Right forelimb (tissue), 1 donor: ENCODE results near the gene REC8.
A peak's percentile ranks its signal among the peaks of the same experiment; 100 is the strongest.

Experiments
- DNase-seq: peaks from one replicate; pipeline ENCODE4 v3.0.0-alpha.2; 2018

Gene REC8, protein sequence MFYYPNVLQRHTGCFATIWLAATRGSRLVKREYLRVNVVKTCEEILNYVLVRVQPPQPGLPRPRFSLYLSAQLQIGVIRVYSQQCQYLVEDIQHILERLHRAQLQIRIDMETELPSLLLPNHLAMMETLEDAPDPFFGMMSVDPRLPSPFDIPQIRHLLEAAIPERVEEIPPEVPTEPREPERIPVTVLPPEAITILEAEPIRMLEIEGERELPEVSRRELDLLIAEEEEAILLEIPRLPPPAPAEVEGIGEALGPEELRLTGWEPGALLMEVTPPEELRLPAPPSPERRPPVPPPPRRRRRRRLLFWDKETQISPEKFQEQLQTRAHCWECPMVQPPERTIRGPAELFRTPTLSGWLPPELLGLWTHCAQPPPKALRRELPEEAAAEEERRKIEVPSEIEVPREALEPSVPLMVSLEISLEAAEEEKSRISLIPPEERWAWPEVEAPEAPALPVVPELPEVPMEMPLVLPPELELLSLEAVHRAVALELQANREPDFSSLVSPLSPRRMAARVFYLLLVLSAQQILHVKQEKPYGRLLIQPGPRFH

DNA sequence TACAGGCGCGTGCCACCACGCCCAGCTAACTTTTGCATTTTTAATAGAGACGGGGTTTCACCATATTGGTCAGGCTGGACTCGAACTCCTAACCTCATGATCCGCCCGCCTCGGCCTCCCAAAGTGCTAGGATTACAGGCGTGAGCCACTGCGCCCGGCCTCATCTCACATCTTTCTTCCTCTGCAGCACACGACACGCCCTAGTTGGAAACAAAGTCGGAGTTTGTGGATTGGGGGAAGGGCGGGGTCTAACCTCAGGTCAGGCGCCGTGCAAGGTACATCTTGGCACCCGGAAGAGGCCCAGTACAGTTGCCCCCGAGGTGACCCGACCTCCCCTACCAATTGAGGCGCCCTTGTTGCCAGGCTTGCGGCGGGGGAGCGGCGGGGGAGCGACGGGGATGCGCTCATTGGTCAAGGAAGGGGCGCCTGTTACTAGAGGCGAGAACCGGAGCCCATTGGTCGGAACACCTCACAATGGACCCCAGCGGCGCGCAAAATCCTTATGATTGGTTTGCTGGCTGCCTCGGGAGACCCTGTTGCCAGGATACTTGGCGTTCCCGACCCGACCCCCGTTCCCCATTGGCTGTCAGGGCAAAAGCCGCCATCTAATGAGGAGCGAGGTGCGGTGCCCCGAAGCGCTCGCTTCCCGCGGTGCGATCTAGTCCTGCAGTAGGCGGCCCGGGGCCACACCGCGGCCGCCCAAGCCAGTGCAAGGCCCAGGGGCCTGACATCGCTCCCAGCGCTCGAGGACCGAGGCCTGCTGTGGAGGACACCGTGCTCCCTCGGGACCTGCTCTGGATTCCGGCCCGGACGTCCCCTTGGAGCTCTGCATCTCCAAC lies at the start of gene REC8:
TSS of gene REC8 (plus strand) at position 659 of the 839 bp plus-strand sequence. CDS start 473 bp downstream, outside the sequence.
- peak; percentile 90 for DNase-seq

DNA sequence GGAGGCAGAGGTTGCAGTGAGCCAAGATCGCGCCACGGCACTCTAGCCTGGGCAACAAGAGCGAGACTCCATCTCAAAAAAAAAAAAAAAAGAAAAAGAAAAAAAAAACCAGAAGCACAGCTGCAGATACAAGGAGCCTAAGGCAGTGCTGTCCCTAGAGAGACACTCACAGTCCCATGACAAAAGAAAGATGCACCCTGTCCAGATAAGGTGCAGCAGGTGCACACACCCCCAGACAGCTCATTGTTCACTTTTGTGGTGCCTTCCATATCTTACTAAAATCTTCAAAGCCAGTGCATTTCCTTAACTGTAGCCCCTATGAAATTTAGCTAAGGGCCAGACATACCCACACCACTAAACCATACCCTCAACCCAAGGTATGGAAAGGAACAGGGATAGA lies 49.5 kb upstream of the REC8 start:
- DNase-seq, result no peak

DNA sequence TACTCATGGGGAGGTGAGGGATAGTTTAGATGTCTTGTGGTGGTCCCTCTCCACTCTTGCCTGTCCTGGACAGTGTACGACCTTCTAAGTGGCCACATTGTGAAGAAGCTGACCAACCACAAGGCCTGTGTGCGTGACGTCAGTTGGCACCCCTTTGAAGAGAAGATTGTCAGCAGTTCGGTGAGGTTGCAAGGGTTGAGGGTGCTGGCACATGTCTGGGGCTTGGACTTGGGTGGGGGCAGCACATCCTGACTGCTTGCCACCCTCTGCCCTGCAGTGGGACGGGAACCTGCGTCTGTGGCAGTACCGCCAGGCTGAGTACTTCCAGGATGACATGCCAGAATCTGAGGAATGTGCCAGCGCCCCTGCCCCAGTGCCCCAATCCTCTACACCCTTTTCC lies 49.0 kb upstream of the REC8 start:
- DNase-seq, result no peak

DNA sequence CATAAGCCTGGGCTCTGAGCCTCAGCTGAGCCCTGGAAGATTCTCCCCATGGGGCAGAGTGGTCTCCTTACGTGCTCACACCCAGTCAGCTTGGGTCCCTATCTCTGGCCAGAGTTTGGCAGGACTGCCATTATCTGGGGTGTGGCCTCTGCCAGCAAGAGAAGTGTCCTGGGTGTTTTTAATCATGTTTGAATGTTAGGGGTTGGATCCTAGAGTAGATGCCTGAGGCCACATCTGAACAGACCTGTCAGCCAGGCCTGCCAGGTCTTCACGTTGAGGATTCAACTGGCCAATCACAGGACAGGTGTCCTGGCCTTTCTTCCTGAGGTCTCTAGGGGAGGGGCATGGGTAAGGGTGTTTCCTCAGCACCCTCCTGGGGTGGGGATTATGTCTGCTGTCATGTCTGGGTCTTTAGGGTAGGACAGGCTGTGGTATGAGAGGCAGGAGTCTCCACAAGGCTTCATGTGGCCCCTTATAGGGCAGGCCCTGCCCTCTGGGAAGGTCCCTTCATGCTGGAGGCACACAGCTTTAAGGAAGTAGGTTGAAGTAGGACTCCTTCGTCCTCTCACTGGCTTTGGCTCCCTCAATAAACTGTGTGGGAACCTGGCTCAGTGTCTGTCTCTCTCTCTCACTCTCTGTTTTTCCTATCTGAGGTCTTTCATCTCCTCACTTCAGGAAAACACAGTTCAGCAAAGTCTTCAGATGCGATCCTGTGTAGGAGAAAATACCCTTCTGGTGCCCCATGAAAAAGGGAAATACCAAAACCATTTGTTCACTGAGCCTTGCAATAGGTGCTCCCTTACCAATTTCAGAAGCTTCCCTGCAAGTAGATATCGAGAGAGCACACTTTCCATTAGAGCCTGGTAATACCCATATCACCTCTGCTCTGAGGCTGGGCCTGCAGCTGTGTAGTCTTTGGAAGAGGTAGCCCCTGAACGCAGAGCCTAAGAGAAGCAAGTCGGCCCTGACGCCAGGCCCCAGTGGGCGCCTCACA lies 48.2 kb upstream of the REC8 start:
- no peak for DNase-seq

DNA sequence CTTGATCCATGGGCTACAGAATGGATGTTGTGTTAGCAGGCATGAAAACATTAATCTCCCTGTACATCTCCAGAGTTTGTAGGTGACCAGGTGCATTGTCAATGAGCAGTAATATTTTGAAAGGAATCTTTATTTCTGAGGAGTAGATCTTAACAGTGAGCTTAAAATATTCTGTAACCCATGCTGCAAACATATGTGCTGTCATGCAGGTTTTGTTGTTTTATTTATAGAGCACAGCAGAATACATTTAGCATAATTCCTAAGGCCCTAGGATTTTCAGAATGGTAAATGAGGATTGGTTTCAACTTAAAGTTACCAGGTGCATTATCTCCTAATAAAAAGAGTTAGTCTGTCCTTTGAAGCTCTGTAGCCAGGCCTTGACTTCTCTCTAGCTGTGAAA lies 44.9 kb upstream of the REC8 start:
- DNase-seq, result no peak

DNA sequence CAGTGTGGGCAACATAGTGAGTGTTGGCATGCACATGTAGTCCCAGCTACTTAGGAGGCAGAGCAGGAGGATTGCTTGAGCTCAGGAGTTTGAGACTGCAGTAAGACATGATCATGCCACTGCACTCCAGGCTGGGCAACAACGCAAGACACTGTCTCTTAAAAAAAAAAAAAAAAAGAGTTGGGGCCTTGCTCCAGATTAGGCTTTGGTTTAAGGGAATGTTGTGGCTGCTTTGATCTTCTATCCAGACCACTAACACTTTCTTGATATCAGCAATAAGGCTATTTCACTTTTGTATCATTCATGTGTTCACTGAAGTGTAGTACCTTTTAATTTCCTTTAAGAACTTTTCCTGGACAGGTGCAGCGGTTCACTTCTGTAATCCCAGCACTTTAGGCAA lies 44.2 kb upstream of the REC8 start:
- no peak for DNase-seq

DNA sequence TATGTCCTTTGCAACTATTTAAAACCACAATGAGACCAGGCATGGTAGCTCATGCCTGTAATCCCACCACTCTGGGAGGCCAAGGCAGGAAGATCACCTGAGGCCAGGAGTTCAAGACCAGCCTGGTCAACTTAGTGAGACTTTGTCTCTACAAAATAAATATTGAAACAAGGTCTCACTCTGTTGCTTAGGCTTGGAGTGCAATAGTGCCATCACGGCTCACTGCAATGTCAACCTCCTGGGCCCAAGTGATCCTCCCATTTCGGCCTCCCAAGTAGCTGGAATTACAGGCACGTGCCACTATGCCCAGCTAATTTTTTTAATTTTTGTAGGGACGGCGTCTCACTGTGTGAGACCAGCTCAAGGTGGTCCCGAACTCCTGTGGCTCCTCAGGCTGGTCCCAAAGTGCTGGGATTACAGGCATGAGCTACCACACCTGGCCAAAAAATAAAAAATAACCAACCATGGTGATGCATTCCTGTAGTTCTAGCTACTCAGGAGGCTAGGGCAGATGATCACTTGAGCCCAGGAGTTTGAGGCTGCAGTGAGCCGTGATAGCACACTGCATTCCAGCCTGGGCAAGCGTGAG lies 42.4 kb upstream of the REC8 start:
- DNase-seq, result no peak

DNA sequence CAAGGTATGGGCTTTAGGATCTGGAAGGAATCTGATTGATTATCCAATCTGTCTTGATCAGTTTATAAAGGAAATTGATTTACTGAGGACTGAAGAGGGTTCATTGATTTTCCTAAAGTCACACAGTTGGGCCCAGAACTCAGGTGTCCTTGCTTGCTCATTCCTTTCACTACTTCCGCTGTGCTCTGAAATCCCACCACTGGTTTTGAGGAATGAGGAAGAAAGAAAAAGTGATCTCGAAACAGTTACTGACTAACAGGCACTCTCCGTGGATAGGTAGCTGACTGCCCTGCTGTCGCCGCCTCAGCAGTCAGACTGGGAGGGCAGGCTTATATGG lies 41.5 kb upstream of the REC8 start, which contains the start of gene FITM1:
TSS of gene FITM1 (plus strand) at position 280 of the 337 bp plus-strand sequence. CDS start 905 bp downstream, outside the sequence.
- DNase-seq, result no peak

DNA sequence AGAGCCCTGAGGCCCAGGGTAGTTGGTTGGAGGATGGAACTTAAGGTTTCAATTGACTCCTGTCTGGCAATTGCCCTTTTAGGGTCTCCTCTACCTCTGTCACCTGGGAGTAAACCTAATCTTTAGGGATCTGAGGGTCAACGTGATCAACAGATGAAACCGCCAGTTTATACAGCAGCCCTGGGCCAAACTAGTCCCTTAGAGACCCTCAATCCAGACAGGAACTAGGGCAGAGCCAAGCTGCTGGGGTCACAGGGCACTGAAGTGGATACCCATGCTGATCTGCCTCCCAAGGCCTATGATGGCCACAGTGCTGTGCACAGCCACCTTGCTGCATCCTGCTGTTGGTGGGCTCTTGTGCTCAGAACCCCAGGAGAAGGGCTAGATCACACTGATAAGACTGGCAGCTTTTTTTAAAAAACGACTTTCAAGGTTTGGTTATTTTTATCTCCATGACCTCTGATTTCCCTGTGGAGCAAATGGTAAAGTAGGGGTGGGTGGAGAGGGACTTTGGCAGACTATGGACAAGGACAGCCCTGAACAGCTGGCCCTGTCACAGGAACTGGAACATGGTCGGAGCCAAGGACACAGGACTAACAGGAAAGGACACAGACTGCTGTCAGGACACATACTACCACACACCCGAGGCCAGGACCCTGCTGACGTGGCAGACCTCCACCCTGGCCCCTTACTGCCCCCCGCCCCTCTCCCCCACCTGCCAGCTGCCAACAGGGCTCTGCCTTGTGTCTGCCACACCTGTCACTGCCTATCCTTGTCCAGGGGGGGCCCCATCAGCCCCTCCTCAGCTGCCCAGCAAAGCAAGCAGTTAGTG lies 40.9 kb upstream of the REC8 start:
- peak; percentile 72 for DNase-seq

DNA sequence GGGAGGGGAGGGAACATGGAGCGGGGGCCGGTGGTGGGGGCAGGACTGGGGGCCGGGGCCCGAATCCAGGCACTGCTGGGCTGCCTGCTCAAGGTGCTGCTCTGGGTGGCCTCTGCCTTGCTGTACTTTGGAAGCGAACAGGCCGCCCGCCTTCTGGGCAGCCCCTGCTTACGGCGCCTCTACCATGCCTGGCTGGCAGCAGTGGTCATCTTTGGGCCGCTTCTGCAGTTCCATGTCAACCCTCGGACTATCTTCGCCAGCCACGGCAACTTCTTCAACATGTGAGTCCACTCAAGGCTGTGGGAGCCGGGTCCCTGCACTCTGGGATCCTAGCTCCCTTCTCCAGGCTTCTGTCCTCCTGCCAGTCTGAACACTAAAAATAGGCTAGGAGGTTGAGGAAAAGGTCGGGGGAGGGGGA lies 40.3 kb upstream of the REC8 start:
- no peak for DNase-seq

DNA sequence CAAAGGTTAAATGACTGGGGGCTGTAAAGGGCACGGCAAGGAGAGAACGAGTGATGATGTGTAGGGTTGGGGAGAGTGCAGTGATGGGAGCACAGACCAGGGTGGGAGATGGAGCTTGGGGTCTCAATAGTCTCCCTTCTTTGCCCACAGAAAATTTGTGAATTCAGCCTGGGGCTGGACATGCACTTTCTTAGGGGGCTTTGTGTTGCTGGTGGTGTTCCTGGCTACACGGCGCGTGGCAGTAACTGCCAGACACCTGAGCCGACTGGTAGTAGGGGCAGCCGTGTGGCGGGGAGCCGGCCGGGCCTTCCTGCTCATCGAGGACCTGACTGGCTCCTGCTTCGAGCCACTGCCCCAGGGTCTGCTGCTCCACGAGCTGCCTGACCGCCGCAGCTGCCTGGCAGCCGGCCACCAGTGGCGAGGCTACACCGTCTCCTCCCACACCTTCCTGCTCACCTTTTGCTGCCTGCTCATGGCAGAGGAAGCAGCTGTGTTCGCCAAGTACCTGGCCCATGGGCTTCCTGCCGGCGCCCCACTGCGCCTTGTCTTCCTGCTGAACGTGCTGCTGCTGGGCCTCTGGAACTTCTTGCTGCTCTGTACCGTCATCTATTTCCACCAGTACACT lies 39.7 kb upstream of the REC8 start:
- DNase-seq, result no peak

DNA sequence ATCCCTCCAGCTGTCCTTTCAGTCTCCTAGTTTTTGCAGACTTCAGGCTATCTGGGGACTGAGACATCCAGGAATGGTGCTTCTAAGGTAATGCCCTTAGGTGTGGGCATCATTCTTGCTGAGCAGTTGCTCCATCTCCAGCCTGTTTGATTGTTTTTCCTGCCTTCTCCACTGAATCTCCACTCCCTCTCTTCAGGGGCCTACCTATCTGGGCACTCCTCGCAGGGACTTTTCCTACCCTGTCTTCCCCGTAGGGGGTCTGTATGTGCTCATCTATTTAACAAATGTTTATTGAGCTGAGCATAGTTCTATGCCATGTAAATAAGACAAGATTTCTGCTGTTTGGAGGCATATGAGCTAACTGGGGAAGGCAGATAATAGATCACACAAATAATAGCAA lies 38.9 kb upstream of the REC8 start:
- DNase-seq, result no peak

DNA sequence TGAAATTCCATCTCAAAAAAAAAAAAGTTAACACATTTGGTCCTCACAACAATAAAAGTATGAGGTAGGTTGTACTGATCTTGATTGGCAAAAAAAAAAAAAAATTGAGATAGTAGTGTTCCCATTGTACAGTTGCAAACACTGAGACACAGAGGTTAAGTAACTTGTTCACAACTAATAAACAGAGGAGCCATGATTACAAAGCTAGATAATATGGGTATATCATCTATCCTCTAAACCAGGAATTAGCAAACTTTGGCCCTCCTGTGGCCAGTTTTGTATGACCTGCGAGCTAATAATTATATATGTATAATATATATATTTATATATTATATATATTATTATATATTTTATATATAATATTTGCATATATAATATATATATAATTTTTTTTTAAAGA lies 38.1 kb upstream of the REC8 start:
- DNase-seq, result no peak

DNA sequence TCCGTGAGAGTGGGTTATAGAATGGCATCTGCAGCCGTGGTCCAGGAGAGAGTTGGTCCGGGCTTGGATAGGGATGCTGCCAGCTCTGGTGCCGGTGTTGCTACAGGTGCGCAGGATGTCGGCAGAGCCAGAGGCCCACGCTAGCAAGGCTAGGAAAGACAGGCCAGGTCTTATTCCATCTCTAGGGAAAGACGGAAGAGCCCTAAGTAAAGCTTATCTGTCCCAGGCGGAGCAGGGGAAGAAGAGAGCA lies 36.4 kb upstream of the REC8 start:
- no peak for DNase-seq

DNA sequence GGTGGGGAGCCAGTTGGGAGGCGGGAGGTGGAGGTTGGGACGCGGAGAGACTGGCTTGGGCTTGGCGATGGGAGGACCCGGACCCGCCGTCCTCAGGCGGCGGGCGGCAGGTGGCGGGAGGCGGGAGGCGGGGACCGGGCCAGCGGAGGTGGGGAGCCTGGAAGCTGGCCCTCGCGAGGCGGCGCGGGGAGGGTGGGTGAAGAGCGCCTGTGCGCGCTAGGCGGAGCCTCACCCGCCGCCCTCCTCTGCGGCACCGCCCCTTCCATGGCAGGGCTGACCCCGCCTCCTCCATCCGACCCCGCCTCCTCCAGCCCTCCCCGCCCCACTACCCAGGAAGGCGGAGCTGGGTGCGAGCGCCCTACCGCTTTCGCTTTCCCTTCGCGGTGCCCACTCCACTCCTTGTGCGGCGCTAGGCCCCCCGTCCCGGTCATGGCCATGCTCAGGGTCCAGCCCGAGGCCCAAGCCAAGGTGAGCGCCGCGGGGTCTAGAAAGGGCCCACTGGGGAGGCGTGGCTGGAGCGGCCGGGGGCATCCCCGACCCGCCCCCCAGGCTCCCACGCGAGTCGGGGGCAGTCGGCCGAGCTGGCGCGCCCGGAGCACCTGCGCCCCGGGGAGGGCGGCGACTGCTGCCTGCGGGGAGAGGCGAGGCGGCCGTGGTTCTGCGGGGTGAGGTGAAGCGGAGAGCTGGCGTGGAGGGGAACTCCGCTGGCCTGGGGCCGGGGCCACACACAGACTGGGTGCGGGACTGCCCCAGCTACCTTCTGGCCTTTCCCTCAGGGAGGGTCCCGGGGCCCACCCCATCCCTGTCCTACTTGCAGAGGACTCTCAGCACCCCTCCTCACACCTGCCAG lies 35.8 kb upstream of the REC8 start, which contains the start of gene PSME1:
TSS of gene PSME1 (plus strand) at position 361 of the 850 bp plus-strand sequence. CDS start at position 430, 69 bp downstream.
- peak; percentile 95 for DNase-seq

DNA sequence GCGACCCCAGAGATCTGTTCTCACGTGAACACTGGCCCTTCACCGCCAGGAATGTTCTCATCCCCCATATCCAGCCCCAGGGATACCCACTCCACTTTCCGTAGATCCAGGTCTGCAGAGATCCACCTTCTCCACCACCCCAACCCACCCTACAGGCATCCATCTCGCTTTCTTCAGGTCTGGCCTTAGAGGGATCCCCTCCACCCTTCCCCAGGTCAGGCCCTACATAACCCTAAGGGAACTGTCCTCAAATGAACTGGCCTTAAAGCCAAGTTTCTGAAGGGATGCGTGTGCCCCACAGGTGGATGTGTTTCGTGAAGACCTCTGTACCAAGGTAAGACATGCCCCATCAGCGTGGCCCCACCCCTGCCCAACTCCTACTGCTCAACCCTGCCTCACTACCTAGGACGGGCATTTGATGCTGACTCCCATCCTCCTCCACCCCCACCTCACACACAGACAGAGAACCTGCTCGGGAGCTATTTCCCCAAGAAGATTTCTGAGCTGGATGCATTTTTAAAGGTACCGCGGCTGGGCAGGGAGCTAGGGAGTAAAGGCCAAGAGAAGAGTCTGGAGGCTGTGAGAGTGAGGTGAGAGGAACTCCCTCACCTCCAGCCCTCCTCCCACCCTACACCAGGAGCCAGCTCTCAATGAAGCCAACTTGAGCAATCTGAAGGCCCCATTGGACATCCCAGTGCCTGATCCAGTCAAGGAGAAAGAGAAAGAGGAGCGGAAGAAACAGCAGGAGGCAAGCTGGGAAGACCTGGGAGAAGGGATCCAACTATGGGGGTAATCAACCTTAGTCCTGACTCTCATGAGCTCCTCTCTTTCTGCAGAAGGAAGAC lies 35.0 kb upstream of the REC8 start:
- DNase-seq, result no peak

DNA sequence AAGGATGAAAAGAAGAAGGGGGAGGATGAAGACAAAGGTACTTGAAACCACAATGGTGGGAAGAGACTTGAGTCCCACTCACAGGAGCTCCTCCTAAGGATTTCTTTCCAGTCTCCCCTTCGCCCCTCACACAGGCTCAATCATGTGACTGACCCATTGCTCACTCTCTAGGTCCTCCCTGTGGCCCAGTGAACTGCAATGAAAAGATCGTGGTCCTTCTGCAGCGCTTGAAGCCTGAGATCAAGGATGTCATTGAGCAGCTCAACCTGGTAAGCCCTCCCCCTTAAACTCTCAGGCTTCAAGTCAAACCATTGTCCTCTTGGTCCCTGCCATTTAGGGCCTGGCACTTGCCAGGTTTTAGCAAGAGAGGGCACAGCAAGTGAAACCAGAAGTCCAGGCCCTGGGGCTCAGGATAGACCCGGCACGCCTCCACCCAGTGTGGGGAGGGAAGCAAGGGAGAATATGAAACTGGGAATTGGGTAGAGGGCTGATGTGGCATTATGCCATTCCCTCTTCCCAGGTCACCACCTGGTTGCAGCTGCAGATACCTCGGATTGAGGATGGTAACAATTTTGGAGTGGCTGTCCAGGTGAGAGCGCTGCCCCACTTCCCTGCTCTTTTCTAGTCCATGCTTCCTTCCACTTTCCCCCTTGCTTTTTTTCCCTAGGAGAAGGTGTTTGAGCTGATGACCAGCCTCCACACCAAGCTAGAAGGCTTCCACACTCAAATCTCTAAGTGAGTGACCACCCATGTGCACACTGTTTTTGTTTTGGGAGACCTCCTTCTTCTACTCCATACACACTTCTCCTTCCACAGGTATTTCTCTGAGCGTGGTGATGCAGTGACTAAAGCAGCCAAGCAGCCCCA lies 34.1 kb upstream of the REC8 start:
- no peak for DNase-seq
